GM19397 (cell line): ENCODE results near the gene ADAM8.

Experiments
- ATAC-seq: cut with Tn5 transposase; IDR thresholded peaks from one replicate; pipeline ENCODE4 v1.9.1; 2021; ENCODE audit warnings: mild to moderate bottlenecking, moderate library complexity; ENCODE audit not compliant: unreplicated experiment

The ADAM8 gene

DNA sequence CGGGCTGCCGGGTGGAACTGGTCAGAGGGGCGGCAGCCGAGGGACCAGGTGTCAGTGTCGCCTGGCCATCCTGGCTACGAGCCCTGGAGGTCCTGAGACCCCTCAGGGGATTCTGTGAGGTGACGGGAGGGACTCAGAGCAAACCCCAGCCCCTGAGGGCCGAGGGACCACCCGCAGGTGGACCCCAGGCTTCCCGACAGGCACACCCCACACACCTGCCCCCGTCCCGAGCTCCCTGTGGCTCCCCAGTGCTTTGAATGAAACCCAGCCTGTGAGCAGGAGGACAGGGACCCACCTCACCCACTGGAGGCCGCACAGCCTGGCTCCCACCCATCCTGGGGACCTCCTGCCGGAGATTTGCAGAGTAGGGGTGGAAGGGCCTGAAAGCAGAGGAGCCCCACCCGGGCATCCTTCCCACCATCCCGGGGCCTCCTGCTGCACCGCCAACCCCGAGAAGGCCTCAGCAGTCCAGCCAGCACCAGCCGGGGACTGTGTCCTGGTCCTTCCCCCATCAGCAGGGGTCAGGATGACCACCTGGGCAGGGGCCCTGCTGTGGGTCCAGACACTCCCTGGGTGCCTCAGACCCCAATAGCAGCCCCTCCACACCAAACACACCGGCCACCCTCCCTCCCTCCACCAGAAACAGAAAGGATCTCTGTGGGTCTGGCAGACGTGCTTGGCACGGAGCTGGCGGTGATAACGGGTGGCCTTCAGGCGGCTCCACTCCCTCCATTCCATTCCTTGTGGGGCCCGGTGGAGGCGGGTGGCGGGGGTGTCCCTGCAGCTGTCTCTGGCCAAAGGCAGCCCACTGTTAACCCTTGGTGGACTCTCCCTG is 25.1 kb downstream of the ADAM8 start:
- no peak for ATAC-seq

GRCh38 chr10:133249975-133250754 is 26.5 kb downstream of the ADAM8 start:
- ATAC-seq: no peak

DNA sequence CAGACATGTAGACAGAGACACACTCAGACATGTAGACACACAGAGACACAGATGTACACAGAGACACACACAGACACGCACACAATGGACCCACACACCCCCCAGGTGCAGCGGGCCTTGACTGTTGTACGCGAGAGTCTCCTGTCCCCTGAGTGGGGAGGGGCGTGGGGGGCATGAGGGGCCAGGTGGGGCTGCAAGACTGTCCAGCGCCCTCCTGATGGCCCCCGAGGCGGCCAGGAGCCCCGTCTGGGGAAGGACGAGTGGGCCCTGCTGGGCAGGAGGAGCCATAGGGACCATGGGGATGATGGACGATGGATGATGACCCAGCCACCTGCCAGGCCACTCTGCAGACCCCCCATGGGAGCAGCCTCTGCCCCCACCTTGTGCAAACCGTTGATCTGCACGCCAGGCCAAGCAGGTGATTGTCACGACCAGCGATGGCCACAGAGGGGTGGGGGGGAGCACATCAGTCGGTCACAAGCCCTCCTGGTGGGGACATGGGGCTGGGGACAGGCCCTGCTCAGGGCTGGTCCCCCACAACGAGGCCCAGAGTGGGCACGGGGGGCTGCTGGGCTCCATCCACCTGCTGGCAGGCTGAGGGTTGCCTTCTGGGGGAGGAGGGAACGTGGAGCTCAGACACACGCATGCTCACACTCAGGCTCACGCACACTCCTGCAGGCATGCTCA is 27.4 kb downstream of the ADAM8 start:
- ATAC-seq: no peak

GRCh38 chr10:133248334-133248715 is 28.3 kb downstream of the ADAM8 start:
- ATAC-seq: no peak

DNA sequence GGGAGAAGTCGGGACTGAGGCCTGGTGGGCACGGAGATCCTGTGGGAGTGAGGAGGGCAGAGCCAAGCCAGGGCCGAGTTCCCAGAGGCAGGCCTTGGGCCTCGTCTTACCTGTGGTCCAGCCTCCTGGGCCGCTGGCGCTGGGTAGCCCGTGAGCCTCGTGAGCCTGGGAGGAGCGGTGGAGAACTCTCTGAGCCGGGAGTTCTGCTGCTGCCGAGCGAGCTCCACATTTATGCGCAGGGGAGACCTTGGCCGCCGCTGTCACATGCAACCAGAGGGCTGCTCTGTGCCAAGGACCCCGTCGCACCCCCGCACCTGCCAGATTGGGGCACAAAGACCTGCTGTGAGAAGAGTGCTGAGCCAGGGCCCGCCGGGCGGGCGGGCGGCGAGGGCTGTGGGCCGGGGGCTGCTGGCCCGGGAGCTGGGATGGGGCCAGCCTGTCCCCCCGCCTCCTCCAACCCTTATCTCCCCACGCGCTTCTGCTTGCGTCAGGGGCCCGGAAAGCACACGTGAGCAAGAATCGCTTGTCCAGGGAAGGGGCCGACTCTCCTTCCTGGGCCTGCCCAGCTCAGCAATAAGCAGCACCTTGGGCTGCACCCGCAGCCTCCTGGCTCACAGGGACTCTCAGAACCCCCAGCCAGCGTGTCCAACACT is 28.9 kb downstream of the ADAM8 start:
- ATAC-seq: no peak

- ATAC-seq: no peak
These were observed 30.4 kb downstream of the ADAM8 start for GRCh38 chr10:133246236-133246626.

- no peak for ATAC-seq
These were observed 31.0 kb downstream of the ADAM8 start for GRCh38 chr10:133245439-133246235.

DNA sequence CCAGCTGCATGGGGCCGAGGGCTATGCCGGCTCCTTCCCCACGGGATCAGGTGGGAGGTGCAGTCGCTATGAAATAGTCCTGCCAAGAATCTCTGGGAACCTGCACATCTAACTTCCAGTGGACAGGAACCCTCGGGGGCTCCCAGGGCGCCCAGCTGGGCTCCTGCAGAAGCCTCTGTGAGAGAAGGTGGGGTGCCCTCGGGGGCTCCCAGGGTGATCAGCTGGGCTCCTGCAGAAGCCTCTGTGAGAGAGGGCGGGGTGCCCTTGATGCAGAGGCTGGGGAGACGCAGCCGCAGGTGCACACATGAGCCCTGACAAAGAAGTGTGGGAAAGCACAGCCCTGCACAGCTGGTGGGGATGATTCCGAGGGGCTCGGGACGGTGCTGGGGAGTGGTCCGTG is 33.1 kb downstream of the ADAM8 start:
- ATAC-seq: no peak

- no peak for ATAC-seq
These were observed 33.9 kb downstream of the ADAM8 start for GRCh38 chr10:133242611-133243356.

GRCh38 chr10:133241501-133242205 is 35.0 kb downstream of the ADAM8 start:
- no peak for ATAC-seq

- ATAC-seq: no peak
These were observed 36.7 kb downstream of the ADAM8 start for GRCh38 chr10:133239990-133240389.

GRCh38 chr10:133238466-133238804 is 38.2 kb downstream of the ADAM8 start:
- no peak for ATAC-seq

DNA sequence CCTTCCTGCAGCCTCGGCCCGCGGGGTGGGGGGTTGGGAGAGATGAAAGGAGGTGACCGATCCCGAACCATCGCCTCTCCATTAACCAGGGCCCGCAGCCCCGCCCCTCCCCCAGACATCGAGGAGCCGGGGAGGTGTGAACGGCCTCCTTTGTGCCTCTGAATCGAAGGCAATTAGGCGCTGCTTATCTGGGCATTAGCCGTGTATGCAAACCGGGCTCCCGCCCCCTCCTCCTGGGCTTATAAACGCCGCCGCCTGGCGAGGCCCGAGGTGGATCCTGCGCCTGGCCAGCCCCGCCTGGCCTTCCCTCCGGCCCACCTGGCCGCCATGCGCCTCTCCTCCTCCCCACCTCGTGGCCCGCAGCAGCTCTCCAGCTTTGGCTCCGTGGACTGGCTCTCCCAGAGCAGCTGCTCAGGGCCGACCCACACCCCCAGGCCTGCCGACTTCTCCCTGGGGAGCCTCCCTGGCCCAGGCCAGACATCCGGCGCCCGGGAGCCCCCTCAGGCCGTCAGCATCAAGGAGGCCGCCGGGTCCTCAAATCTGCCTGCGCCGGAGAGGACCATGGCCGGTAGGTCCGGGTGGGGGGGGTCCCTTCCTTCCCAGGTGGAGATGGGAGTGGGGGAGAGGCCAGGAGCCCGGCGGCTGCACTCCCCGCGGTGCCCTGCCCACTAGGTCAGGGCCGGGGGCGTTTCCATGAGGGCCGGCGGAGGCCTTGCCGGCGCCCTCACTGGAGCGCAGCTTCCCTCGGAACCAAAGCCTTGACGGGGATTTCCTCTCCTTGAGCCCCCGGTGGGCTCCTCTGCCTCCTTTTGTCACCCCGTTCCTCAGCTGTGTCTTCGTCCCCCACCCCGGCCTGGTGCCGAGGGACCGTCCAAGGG is 38.8 kb downstream of the ADAM8 start, which contains the start of gene VENTX:
TSS of gene VENTX (plus strand) at position 268 of the 878 bp plus-strand sequence. CDS start at position 328, 60 bp downstream.
- ATAC-seq: no peak

- no peak for ATAC-seq
These were observed 39.5 kb downstream of the ADAM8 start for GRCh38 chr10:133237241-133237587.

DNA sequence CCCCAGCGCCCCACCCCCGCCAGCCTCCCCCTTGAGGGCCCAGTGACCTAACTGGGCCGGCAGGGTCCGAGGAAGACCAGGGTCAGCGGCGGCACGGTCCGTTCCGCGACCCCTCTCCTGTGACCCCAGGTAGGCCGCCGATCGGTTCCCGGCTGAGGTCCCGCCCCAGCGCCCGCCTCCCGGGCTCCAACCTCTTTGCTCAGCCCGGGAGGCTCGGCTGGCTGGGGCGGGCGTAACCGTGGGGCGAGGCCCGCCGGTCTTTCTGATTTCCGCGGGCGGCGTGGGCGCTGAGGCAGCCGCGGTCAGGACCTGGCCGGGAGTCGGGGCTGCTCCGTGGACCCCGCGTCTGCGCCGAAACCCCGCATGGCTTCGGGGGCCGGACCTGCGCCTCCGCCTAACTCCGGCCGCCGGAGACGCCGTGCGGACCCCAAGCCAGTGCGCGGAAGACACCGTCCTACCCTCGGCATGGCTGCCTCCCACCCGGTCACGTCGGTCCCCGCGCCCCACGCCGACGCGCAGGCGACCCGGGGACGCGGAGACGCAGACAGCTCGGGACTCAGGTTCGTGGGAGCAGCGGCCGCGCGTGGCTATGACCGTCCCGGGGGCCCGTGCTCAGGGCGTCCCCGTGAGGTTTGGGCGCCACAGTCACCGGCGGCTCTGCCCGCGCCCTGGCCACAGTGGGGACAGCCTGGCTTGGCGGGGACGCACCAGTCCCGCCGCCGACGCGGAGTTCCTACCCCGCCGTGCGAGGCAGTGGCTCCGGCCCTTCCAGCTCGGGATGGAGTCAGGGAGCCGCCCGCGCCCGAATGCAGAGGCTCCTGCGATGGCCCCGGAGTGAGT is 40.0 kb downstream of the ADAM8 start:
- no peak for ATAC-seq

- no peak for ATAC-seq
These were observed 40.7 kb downstream of the ADAM8 start for GRCh38 chr10:133235932-133236331.

DNA sequence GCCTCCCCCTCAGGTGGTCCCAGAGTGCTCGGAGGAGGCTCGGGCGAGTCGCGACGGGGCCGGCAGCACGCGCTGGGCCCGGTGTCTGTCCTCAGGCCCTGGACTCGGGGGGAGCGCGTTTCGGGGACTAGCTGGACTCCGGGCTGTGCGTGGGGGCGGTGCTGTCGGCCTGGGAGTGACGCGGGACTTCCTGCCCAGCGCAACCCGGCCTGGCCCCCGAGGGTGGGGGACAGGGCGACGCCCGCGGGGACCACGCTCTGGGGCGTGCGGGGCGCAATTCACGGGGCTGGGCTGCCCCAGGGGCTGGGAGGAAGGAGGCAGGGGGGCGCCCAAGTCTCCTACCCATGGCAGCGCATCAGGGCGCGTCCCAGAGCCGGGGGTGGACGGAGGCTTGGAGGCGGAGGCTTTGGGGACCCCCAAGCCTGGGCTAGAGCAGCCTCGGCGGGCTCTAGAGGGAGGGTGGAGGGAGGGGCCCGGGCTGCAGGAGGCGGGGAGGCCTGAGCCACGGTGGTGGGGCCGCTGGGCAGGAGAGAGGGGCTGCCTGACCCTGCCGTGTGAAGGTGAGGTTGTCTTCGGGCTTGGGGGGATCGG is 41.3 kb downstream of the ADAM8 start:
- ATAC-seq: no peak
